ENCODE measurements around the gene UTP25.
A peak's percentile ranks its signal among the peaks of the same experiment; 100 is the strongest.

- TF ChIP-seq, protein P1, sequence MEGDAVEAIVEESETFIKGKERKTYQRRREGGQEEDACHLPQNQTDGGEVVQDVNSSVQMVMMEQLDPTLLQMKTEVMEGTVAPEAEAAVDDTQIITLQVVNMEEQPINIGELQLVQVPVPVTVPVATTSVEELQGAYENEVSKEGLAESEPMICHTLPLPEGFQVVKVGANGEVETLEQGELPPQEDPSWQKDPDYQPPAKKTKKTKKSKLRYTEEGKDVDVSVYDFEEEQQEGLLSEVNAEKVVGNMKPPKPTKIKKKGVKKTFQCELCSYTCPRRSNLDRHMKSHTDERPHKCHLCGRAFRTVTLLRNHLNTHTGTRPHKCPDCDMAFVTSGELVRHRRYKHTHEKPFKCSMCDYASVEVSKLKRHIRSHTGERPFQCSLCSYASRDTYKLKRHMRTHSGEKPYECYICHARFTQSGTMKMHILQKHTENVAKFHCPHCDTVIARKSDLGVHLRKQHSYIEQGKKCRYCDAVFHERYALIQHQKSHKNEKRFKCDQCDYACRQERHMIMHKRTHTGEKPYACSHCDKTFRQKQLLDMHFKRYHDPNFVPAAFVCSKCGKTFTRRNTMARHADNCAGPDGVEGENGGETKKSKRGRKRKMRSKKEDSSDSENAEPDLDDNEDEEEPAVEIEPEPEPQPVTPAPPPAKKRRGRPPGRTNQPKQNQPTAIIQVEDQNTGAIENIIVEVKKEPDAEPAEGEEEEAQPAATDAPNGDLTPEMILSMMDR (optimal IDR thresholded peaks at IDR 0.05 in 1 of 3, IDR thresholded peaks at IDR 0.05 in 1 of 3, conservative IDR thresholded peaks at IDR 0.05 in 1 of 3; ENCODE audit: extremely low read depth in 1 of 3, insufficient read depth in 2 of 3, low read length in 3 of 3), result peak; percentile 47 to 64 (median 49)
- TF ChIP-seq EZH2 (IDR thresholded peaks at IDR 0.05; ENCODE audit: low read length), result no peak
Measured at GRCh38 chr1:209797978-209798639, 29.7 kb upstream of the UTP25 start.
